Peyer's patch (tissue), 4 donors: ENCODE data around the gene AOC1.

Experiments used
- POLR2A ChIP-seq, 2 donors: fragments of 450-650 bp; IDR thresholded peaks; one replicate each; pipeline ENCODE4 v1.5.1; 2017; ENCODE audit warnings: antibody characterized with exemption in 2 of 2, mild to moderate bottlenecking in 2 of 2, moderate library complexity in 2 of 2
- TF ChIP-seq, protein P1 (sequence below), 6 experiments: fragments of 450-650 bp in 4 of 6; fragments of 200-600 bp in 2 of 6; sonication (generic) in 1 of 6; IDR thresholded peaks; one replicate each; pipeline ENCODE4 v1.5.1; 2017 to 2019; ENCODE audit warnings: antibody characterized with exemption in 6 of 6, mild to moderate bottlenecking in 3 of 6, moderate library complexity in 1 of 6

DNA sequence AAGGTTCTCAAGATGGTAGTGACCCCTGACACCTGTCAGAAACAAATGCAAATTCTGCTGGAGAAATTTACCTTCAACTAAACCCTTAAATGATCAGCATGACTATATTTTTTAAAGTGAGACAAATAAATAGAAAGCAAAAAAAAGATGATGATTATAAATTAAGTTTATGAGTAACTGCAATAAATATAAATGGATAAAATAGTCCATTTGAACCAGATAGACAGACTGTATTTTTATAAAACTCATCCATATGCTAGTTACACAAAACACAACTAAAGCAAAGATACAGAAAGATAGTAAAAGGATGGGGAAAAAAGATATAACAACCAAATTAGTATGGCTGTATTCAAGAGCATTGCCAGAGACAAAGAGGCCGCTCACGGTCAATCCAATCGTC is 45.9 kb upstream of the AOC1 start:
- TF ChIP-seq, protein P1, sequence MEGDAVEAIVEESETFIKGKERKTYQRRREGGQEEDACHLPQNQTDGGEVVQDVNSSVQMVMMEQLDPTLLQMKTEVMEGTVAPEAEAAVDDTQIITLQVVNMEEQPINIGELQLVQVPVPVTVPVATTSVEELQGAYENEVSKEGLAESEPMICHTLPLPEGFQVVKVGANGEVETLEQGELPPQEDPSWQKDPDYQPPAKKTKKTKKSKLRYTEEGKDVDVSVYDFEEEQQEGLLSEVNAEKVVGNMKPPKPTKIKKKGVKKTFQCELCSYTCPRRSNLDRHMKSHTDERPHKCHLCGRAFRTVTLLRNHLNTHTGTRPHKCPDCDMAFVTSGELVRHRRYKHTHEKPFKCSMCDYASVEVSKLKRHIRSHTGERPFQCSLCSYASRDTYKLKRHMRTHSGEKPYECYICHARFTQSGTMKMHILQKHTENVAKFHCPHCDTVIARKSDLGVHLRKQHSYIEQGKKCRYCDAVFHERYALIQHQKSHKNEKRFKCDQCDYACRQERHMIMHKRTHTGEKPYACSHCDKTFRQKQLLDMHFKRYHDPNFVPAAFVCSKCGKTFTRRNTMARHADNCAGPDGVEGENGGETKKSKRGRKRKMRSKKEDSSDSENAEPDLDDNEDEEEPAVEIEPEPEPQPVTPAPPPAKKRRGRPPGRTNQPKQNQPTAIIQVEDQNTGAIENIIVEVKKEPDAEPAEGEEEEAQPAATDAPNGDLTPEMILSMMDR (IDR thresholded peaks at IDR 0.05), result no peak
- no peak for TF ChIP-seq POLR2A (IDR thresholded peaks at IDR 0.05)
